ENCODE measurements around the gene ERCC6. TPM values are rescaled to one million over a fixed set of nuclear protein-coding genes. Genes with fewer than 3 reads are reported as not detected.

The ERCC6 gene
- total RNA-seq, 8 experiments from 2014 or later: 9.9 to 112 (median 15.3) TPM

Other genes starting within 250 kb of the ERCC6 start
- gene C10orf71, start 240.0 kb downstream of the ERCC6 start, total RNA-seq: 1 to 10 TPM in 1 of 8 experiments, under 1 TPM in 5, not detected in 2; 0.04 to 1.6 (median 0.22) TPM
- under 1 TPM in 4 of 8 experiments, not detected in 4; 0.04 to 0.47 (median 0.31) TPM for gene DRGX, start 143.0 kb downstream of the ERCC6 start, total RNA-seq
- 10 to 100 TPM in 3 of 8 experiments, 1 to 10 TPM in 2, under 1 TPM in 2, not detected in 1; 0.10 to 17.7 (median 8.7) TPM for gene SLC18A3, start 71.2 kb upstream of the ERCC6 start, total RNA-seq
- 1 to 10 TPM in 5 of 8 experiments, not detected in 3; 2.4 to 6.5 (median 3.8) TPM for gene CHAT, start 74.9 kb upstream of the ERCC6 start, total RNA-seq
- under 1 TPM in 5 of 8 experiments, not detected in 3; 0.21 to 0.76 (median 0.49) TPM for gene C10orf53, start 140.5 kb upstream of the ERCC6 start, total RNA-seq
- gene OGDHL, start 223.2 kb upstream of the ERCC6 start, total RNA-seq: 10 to 100 TPM in 5 of 8 experiments, 1 to 10 TPM in 3; 1.9 to 47.1 (median 11.9) TPM

Measured in motor neuron (in vitro differentiated cells).